Measurements from ENCODE around the gene PRKAG3. TPM values are rescaled to one million over a fixed set of nuclear protein-coding genes. Genes with fewer than 3 reads are reported as not detected.

PRKAG3 gene
- total RNA-seq, 1 experiment from 2014 or later: not detected

DNA sequence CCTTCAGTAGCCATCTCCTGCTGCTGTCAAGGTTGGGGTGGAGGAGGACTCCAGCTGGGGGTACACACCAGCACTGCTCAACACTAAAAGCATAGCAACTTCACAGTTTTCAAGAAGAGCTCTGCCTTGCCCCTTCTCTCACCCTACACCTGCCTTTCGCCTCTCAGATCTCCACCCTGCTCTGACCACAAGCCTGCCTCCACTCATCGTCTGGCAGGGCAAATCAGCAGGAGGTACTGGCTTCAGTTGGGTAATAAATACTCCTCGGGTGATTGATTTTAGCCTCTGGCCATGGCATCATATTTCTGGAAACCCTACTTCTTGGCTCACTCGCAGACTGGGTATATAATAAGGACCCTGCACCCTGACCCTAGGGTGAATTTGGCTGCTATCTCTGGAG, 3.1 kb upstream of the PRKAG3 start:
- ATAC-seq (no peak), DNase-seq (ENCODE audit: low spot score) (no peak)
- Mint-ChIP-seq H3K27ac (no peak overlapping the region), H3K27me3 (ENCODE audit: low read depth) (peaks cover 13% of the 10 kb centered on the region), H3K36me3 (no peaks in the 10 kb centered on the region), H3K4me1 (no peaks in the 10 kb centered on the region), H3K9me3 (peaks cover 8% of the 10 kb centered on the region; the same call in 1 of the 2 replicates), H3K4me3 (no peak overlapping the region)
- CTCF ChIA-PET: interaction anchor here (1.9 kb wide), 1 partner anchor 13 kb away, joined by 5 read pairs; no protein-coding TSS in a partner anchor
- TF ChIP-seq SP1 (CRISPR knock-in tag; conservative IDR thresholded peaks at IDR 0.05) (no peak), MAX (CRISPR knock-in tag; IDR thresholded peaks at IDR 0.05) (no peak), RELA (CRISPR knock-in tag; IDR thresholded peaks at IDR 0.05; ENCODE audit: borderline replicate concordance) (no peak), TEAD4 (CRISPR knock-in tag; IDR thresholded peaks at IDR 0.05) (no peak)
- POLR2A ChIA-PET: no interaction called here

- Mint-ChIP-seq H3K27ac (no peak overlapping the region), H3K27me3 (ENCODE audit: low read depth) (peaks cover 9% of the 10 kb centered on the region), H3K4me1 (no peaks in the 10 kb centered on the region), H3K4me3 (no peak overlapping the region), H3K36me3 (no peaks in the 10 kb centered on the region), H3K9me3 (peaks cover 8% of the 10 kb centered on the region; the same call in 1 of the 2 replicates)
- ATAC-seq: no peak
- CTCF ChIA-PET: interaction anchor here (0.6 to 1.9 kb wide), 3 partner anchors 14 to 271 kb away, joined by 3 to 5 read pairs (median 4); no protein-coding TSS in a partner anchor
- no peak for DNase-seq (ENCODE audit: low spot score)
- POLR2A ChIA-PET: no interaction called here
- no peak for TF ChIP-seq ZNF532 (CRISPR knock-in tag; IDR thresholded peaks at IDR 0.05; ENCODE audit: borderline replicate concordance)
- no peak for TF ChIP-seq CBFB (CRISPR knock-in tag; IDR thresholded peaks at IDR 0.05; ENCODE audit: low read depth)
- TF ChIP-seq ZNF671 (CRISPR knock-in tag; IDR thresholded peaks at IDR 0.05): no peak
- TF ChIP-seq ZSCAN18 (CRISPR knock-in tag; IDR thresholded peaks at IDR 0.05): no peak
- no peak for TF ChIP-seq NR1H2 (CRISPR knock-in tag; IDR thresholded peaks at IDR 0.05)
- TF ChIP-seq ZBTB21 (CRISPR knock-in tag; IDR thresholded peaks at IDR 0.05; ENCODE audit: borderline replicate concordance): no peak
- no peak for TF ChIP-seq CREB1 (CRISPR knock-in tag; IDR thresholded peaks at IDR 0.05)
- TF ChIP-seq ZNF425 (CRISPR knock-in tag; conservative IDR thresholded peaks at IDR 0.05): no peak
- TF ChIP-seq ZNF396 (CRISPR knock-in tag; IDR thresholded peaks at IDR 0.05; ENCODE audit: borderline replicate concordance): no peak
- TF ChIP-seq ATF3 (CRISPR knock-in tag; conservative IDR thresholded peaks at IDR 0.05): no peak
- TF ChIP-seq PREB (CRISPR knock-in tag; IDR thresholded peaks at IDR 0.05; ENCODE audit: borderline replicate concordance): no peak
- TF ChIP-seq E2F5 (CRISPR knock-in tag; IDR thresholded peaks at IDR 0.05): no peak
- TF ChIP-seq, protein P1, sequence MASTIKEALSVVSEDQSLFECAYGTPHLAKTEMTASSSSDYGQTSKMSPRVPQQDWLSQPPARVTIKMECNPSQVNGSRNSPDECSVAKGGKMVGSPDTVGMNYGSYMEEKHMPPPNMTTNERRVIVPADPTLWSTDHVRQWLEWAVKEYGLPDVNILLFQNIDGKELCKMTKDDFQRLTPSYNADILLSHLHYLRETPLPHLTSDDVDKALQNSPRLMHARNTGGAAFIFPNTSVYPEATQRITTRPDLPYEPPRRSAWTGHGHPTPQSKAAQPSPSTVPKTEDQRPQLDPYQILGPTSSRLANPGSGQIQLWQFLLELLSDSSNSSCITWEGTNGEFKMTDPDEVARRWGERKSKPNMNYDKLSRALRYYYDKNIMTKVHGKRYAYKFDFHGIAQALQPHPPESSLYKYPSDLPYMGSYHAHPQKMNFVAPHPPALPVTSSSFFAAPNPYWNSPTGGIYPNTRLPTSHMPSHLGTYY (CRISPR knock-in tag; IDR thresholded peaks at IDR 0.05): no peak
- no peak for TF ChIP-seq TP53 (CRISPR knock-in tag; IDR thresholded peaks at IDR 0.05)
These were observed 1.5 kb upstream of the PRKAG3 start for GRCh38 chr2:218833023-218833609.

All from WTC11 (cell line).